Erythroblast (primary cell): Measurements from ENCODE around the gene CCDC171.
"Not testable (repeated sequence)": the region's sequence is repeated elsewhere in the genome, so short reads cannot be mapped to it uniquely, and the experiment has no call there.

Experiments used
- DNase-seq, 2 experiments: peaks; one replicate each; lab custom pipeline; 2025; lab: John Stamatoyannopoulos, UW
- GATA1 ChIP-seq: IDR thresholded peaks from 2 replicates; pipeline ENCODE4 v1.6.1; 2011; ENCODE audit warnings: low read depth, mild to moderate bottlenecking, control low read depth, low read length, moderate library complexity
- POLR2A ChIP-seq: IDR thresholded peaks from 2 replicates; pipeline ENCODE4 v1.6.1; 2011; ENCODE audit warnings: mild to moderate bottlenecking, low read length

CCDC171 gene

GRCh38 chr9:15736569-15736968 is 183.7 kb downstream of the CCDC171 start:
- TF ChIP-seq GATA1 (no peak), POLR2A (no peak)
- DNase-seq = no peak

- no peak for DNase-seq
Observed at GRCh38 chr9:15738011-15738410, 185.2 kb downstream of the CCDC171 start.

GRCh38 chr9:15741015-15741414 is 188.2 kb downstream of the CCDC171 start:
- DNase-seq = no peak
- TF ChIP-seq GATA1 = no peak
- TF ChIP-seq POLR2A = no peak

More at GRCh38 chr9:15738011-15738410, 185.2 kb downstream of the CCDC171 start:
- TF ChIP-seq POLR2A (no peak), GATA1 (no peak)

GRCh38 chr9:15743512-15743911 is 190.7 kb downstream of the CCDC171 start:
- DNase-seq = no peak
- TF ChIP-seq POLR2A (no peak), GATA1 (no peak)

GRCh38 chr9:15744196-15744595 is 191.4 kb downstream of the CCDC171 start:
- no peak for DNase-seq
- no peak for TF ChIP-seq GATA1
- no peak for TF ChIP-seq POLR2A

GRCh38 chr9:15746905-15747304 is 194.1 kb downstream of the CCDC171 start:
- DNase-seq = no peak
- TF ChIP-seq POLR2A = no peak

- TF ChIP-seq GATA1 = no peak
- no peak for TF ChIP-seq POLR2A
- no peak for DNase-seq
Observed at GRCh38 chr9:15755660-15756059, 202.8 kb downstream of the CCDC171 start.

- DNase-seq = no peak
- TF ChIP-seq GATA1 = no peak
- TF ChIP-seq POLR2A = no peak
Observed at GRCh38 chr9:15761551-15761950, 208.7 kb downstream of the CCDC171 start.

GRCh38 chr9:15763371-15763770 is 210.5 kb downstream of the CCDC171 start:
- TF ChIP-seq GATA1 = no peak
- no peak for TF ChIP-seq POLR2A

GRCh38 chr9:15764131-15764530 is 211.3 kb downstream of the CCDC171 start:
- no peak for TF ChIP-seq POLR2A
- DNase-seq = no peak

More at GRCh38 chr9:15763371-15763770, 210.5 kb downstream of the CCDC171 start:
- DNase-seq = no peak

GRCh38 chr9:15769547-15769946 is 216.7 kb downstream of the CCDC171 start:
- TF ChIP-seq POLR2A = no peak
- no peak for TF ChIP-seq GATA1
- DNase-seq = no peak

GRCh38 chr9:15778861-15779260 is 226.0 kb downstream of the CCDC171 start:
- no peak for DNase-seq

GRCh38 chr9:15782106-15782505 is 229.3 kb downstream of the CCDC171 start:
- no peak for TF ChIP-seq GATA1
- TF ChIP-seq POLR2A = no peak

More at GRCh38 chr9:15778861-15779260, 226.0 kb downstream of the CCDC171 start:
- TF ChIP-seq GATA1 (no peak), POLR2A (no peak)

GRCh38 chr9:15785584-15785983 is 232.7 kb downstream of the CCDC171 start:
- TF ChIP-seq GATA1 = no peak
- TF ChIP-seq POLR2A = no peak
- DNase-seq = no peak

More at GRCh38 chr9:15782106-15782505, 229.3 kb downstream of the CCDC171 start:
- no peak for DNase-seq

GRCh38 chr9:15786616-15787015 is 233.8 kb downstream of the CCDC171 start:
- TF ChIP-seq GATA1 (no peak), POLR2A (no peak)
- no peak for DNase-seq

GRCh38 chr9:15810219-15810899 is 257.5 kb downstream of the CCDC171 start:
- not testable (repeated sequence) for DNase-seq
